Ovary (tissue), 3 donors: ENCODE measurements around the gene CBX4.

Source experiments
- EP300 ChIP-seq: sonication (generic); formaldehyde crosslinking; IDR thresholded peaks from one replicate; pipeline ENCODE4 v1.6.1; 2017; ENCODE audit warnings: antibody characterized with exemption
- POLR2A ChIP-seq: fragments of 450-650 bp; IDR thresholded peaks from one replicate; pipeline ENCODE4 v1.6.1; 2017; ENCODE audit warnings: antibody characterized with exemption, mild to moderate bottlenecking, moderate library complexity
- TF ChIP-seq, protein P1 (sequence below), 3 donors: fragments of 450-650 bp in 2 of 3; fragments of 200-600 bp in 1 of 3; IDR thresholded peaks; one replicate each; pipeline versions ENCODE4 v1.5.1 to v1.8.0; 2016 to 2022; ENCODE audit warnings: antibody characterized with exemption in 3 of 3, mild to moderate bottlenecking in 1 of 3
- donor health status: DM: no; HTN: no; CAD: no.

DNA sequence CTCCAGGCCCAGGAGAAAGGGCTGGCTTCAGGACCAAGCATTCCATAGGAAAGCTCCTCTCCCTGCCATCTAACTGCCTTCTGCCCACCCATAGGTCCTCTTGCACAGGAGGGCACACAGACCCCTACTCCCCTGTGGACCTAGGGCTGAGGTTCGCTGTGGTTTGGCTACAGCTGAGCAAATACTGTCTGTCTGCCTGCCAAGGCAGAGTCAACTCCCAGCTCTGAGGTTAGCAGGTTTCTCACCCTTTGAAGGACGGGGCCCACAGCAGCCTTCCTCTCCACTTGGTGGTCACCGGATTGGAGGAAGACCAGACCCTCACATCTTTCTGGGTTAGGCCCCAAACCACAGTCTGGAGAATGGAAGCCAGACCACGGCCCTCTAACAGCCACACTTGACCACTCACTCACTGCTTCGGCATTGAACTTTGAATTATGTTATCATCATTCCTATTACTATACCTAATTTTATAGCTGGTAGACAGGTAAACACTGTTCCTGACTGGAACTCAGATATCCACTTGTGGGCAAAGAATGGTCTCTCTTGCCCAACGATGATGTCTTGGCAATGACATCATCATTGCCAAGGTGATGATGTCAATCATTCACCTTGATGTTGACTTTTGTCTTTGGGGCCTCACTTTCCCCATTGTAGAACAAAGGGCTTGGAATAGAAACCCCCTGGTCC lies 14.2 kb downstream of the CBX4 start:
- no peak for TF ChIP-seq POLR2A
- TF ChIP-seq, protein P1, sequence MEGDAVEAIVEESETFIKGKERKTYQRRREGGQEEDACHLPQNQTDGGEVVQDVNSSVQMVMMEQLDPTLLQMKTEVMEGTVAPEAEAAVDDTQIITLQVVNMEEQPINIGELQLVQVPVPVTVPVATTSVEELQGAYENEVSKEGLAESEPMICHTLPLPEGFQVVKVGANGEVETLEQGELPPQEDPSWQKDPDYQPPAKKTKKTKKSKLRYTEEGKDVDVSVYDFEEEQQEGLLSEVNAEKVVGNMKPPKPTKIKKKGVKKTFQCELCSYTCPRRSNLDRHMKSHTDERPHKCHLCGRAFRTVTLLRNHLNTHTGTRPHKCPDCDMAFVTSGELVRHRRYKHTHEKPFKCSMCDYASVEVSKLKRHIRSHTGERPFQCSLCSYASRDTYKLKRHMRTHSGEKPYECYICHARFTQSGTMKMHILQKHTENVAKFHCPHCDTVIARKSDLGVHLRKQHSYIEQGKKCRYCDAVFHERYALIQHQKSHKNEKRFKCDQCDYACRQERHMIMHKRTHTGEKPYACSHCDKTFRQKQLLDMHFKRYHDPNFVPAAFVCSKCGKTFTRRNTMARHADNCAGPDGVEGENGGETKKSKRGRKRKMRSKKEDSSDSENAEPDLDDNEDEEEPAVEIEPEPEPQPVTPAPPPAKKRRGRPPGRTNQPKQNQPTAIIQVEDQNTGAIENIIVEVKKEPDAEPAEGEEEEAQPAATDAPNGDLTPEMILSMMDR (IDR thresholded peaks at IDR 0.05) = no peak
- no peak for TF ChIP-seq EP300
